GM18951 (cell line): Measurements from ENCODE around the gene RNF187.
"Not testable (repeated sequence)": the region's sequence is repeated elsewhere in the genome, so short reads cannot be mapped to it uniquely, and the experiment has no call there.

Experiments used
- POLR2A ChIP-seq: IDR thresholded peaks from 4 replicates; pipeline ENCODE4 v1.6.1; 2011; ENCODE audit warnings: mild to moderate bottlenecking; ENCODE audit not compliant: insufficient read length, insufficient read depth; ENCODE audit errors: extremely low read depth
- in situ Hi-C: fragments of 300-500 bp; cut with MboI; formaldehyde crosslinking; loops from one replicate; pipeline ENCODE4 v1.12.0; 2022; ENCODE audit warnings: low sequenced_read_pairs, mixed read lengths, inconsistent platforms; ENCODE audit not compliant: unreplicated experiment

Gene RNF187

GRCh38 chr1:228465571-228466146 lies 21.5 kb upstream of the RNF187 start:
- no peak for TF ChIP-seq POLR2A
- in situ Hi-C loops: no loop called here

- in situ Hi-C loops: not testable (repeated sequence)
Observed at GRCh38 chr1:228468188-228468587, 19.0 kb upstream of the RNF187 start.

GRCh38 chr1:228469413-228470162 lies 17.6 kb upstream of the RNF187 start:
- TF ChIP-seq POLR2A: no peak
- in situ Hi-C loops: no loop called here

- no peak for TF ChIP-seq POLR2A
- in situ Hi-C loops: no loop called here
Observed at GRCh38 chr1:228471154-228471761, 15.9 kb upstream of the RNF187 start.

- in situ Hi-C loops: no loop called here
- TF ChIP-seq POLR2A: no peak
Observed at GRCh38 chr1:228471762-228472398, 15.3 kb upstream of the RNF187 start.

GRCh38 chr1:228472655-228473054 lies 14.5 kb upstream of the RNF187 start:
- TF ChIP-seq POLR2A: no peak
- in situ Hi-C loops: no loop called here

GRCh38 chr1:228474507-228474906 lies 12.7 kb upstream of the RNF187 start:
- no peak for TF ChIP-seq POLR2A
- in situ Hi-C loops: no loop called here

GRCh38 chr1:228475812-228476211 lies 11.4 kb upstream of the RNF187 start:
- no peak for TF ChIP-seq POLR2A
- in situ Hi-C loops: no loop called here

- TF ChIP-seq POLR2A: no peak
- in situ Hi-C loops: no loop called here
Observed at GRCh38 chr1:228477263-228477662, 9.9 kb upstream of the RNF187 start.

GRCh38 chr1:228478326-228478725 lies 8.9 kb upstream of the RNF187 start:
- in situ Hi-C loops: no loop called here
- no peak for TF ChIP-seq POLR2A

- no peak for TF ChIP-seq POLR2A
- in situ Hi-C loops: no loop called here
Observed at GRCh38 chr1:228478912-228479711, 8.1 kb upstream of the RNF187 start.

GRCh38 chr1:228483789-228484188 lies 3.4 kb upstream of the RNF187 start:
- TF ChIP-seq POLR2A: no peak
- in situ Hi-C loops: no loop called here
